ENCODE results near the gene CTSF.

Gene CTSF

GRCh38 chr11:66523611-66524010, 44.8 kb downstream of the CTSF start:
- no peaks in the 10 kb centered on the region for H3K4me1 ChIP-seq (ENCODE audit: control insufficient read depth in 1 of 2, insufficient read depth in 1 of 2, low read depth in 1 of 2, low read length in 1 of 2)
- no peak overlapping the region for H3K27ac ChIP-seq
- no peak overlapping the region for H3K4me3 ChIP-seq (ENCODE audit: low read depth in 1 of 2, low read length in 1 of 2)
- peaks cover 76% of the 10 kb centered on the region for H3K36me3 ChIP-seq
- no peak for TF ChIP-seq CTCF (IDR thresholded peaks at IDR 0.05)
- H3K27me3 ChIP-seq = no peaks in the 10 kb centered on the region
- no peaks in the 10 kb centered on the region for H3K9me3 ChIP-seq
